B cell (primary cell): ENCODE data around the gene FHIT. TPM values are rescaled to one million over a fixed set of nuclear protein-coding genes. Genes with fewer than 3 reads are reported as not detected.

ENCODE experiments used
- ATAC-seq: fragments of 200-7000 bp; cut with Tn5 transposase; one replicate; pipeline ENCODE4 v1.10.0; 2021; ENCODE audit warnings: low read depth, mild to moderate bottlenecking, moderate number of reproducible peaks, moderate library complexity
- CTCF ChIA-PET: fragments of 350-600 bp; sonication (Branson Sonifier 250); formaldehyde crosslinking; loops from one replicate; lab custom pipeline; 2021; ENCODE audit warnings: antibody characterized with exemption, inconsistent platforms; lab: Charles Lee
- POLR2A ChIA-PET: fragments of 350-600 bp; sonication (Branson Sonifier 250); formaldehyde crosslinking; loops from one replicate; lab custom pipeline; 2021; ENCODE audit warnings: antibody characterized with exemption; lab: Charles Lee
- DNase-seq: peaks from one replicate; pipeline ENCODE4 v3.0.0; 2013
- H2AFZ ChIP-seq: 2 replicates; pipeline ENCODE4 v1.6.1; 2012; ENCODE audit warnings: mild to moderate bottlenecking, low read depth, low read length; ENCODE audit not compliant: insufficient read depth, poor library complexity, severe bottlenecking
- H3K27ac ChIP-seq, 2 donors: 1 replicate in 1 of 2; 2 replicates in 1 of 2; pipeline ENCODE4 v1.5.1; 2012 to 2013; ENCODE audit warnings: low read length in 2 of 2, mild to moderate bottlenecking in 2 of 2, moderate library complexity in 1 of 2
- H3K27me3 ChIP-seq, 4 experiments: fragments of 200-600 bp in 1 of 4; sonication (generic) in 1 of 4; replicated peaks in 1 of 4; 1 replicate in 2 of 4; 2 replicates in 2 of 4; pipeline versions ENCODE4 v1.6.1 to v1.7.0; 2013 to 2016; ENCODE audit warnings: low read length in 3 of 4, mild to moderate bottlenecking in 2 of 4, mixed read lengths in 1 of 4, moderate library complexity in 1 of 4; ENCODE audit not compliant: insufficient read depth in 4 of 4, control insufficient read depth in 3 of 4; ENCODE audit errors: control extremely low read depth in 1 of 4
- H3K36me3 ChIP-seq, 2 experiments: replicated peaks in 1 of 2; 1 replicate in 1 of 2; 2 replicates in 1 of 2; pipeline versions ENCODE4 v1.6.1 to v1.7.1; 2013; ENCODE audit warnings: low read length in 1 of 2; ENCODE audit not compliant: insufficient read depth in 2 of 2, control insufficient read depth in 1 of 2; ENCODE audit errors: control extremely low read depth in 1 of 2, extremely low read depth in 1 of 2
- H3K4me1 ChIP-seq, 2 donors: fragments of 200-600 bp in 1 of 2; sonication (generic) in 1 of 2; 1 replicate in 1 of 2; 2 replicates in 1 of 2; pipeline versions ENCODE4 v1.5.1 to v1.6.1; 2013 to 2017; ENCODE audit warnings: low read length in 2 of 2; ENCODE audit not compliant: control insufficient read depth in 2 of 2, insufficient read depth in 2 of 2
- H3K4me2 ChIP-seq: replicated peaks from 2 replicates; pipeline ENCODE3; 2012; ENCODE audit warnings: mild to moderate bottlenecking, low read depth, low read length; ENCODE audit not compliant: poor library complexity, severe bottlenecking
- H3K4me3 ChIP-seq, 5 experiments: fragments of 200-600 bp in 1 of 5; sonication (generic) in 1 of 5; 1 replicate in 3 of 5; 2 replicates in 2 of 5; pipeline versions ENCODE4 v1.5.1 to v1.7.0; 2011 to 2016; ENCODE audit warnings: low read length in 4 of 5, mild to moderate bottlenecking in 4 of 5, low read depth in 2 of 5, control low read depth in 1 of 5, moderate library complexity in 1 of 5; ENCODE audit not compliant: insufficient read depth in 1 of 5; ENCODE audit errors: control extremely low read depth in 1 of 5, extremely low read depth in 1 of 5
- H3K79me2 ChIP-seq: fragments of 200-600 bp; sonication (generic); one replicate; pipeline ENCODE4 v1.6.0; 2016; ENCODE audit warnings: low read length; ENCODE audit not compliant: control insufficient read depth, insufficient read depth
- H3K9ac ChIP-seq: fragments of 200-600 bp; sonication (generic); 2 replicates; pipeline ENCODE4 v1.6.1; 2017; ENCODE audit warnings: mild to moderate bottlenecking, low read length, moderate library complexity
- H3K9me3 ChIP-seq, 3 donors: one replicate each; pipeline versions ENCODE4 v1.6.1 to v1.7.1; 2013; ENCODE audit warnings: low read length in 2 of 3; ENCODE audit not compliant: control insufficient read depth in 2 of 3, insufficient read depth in 1 of 3; ENCODE audit errors: control extremely low read depth in 1 of 3
- H4K20me1 ChIP-seq: 2 replicates; pipeline ENCODE4 v1.6.0; 2012; ENCODE audit warnings: mild to moderate bottlenecking, low read length; ENCODE audit not compliant: insufficient read depth, control insufficient read depth, poor library complexity, severe bottlenecking
- H3K27ac Mint-ChIP-seq: one replicate; pipeline ENCODE4 v1.8.0; 2021; ENCODE audit warnings: mixed read lengths
- H3K27me3 Mint-ChIP-seq: one replicate; pipeline ENCODE4 v1.8.0; 2021; ENCODE audit warnings: mixed read lengths
- H3K4me1 Mint-ChIP-seq: one replicate; pipeline ENCODE4 v1.8.0; 2021; ENCODE audit warnings: mixed read lengths
- H3K4me3 Mint-ChIP-seq: one replicate; pipeline ENCODE4 v1.8.0; 2021; ENCODE audit warnings: mixed read lengths
- H3K9me3 Mint-ChIP-seq: one replicate; pipeline ENCODE4 v1.8.0; 2022; ENCODE audit warnings: mixed read lengths; ENCODE audit not compliant: insufficient read depth
- EZH2 ChIP-seq: IDR thresholded peaks from 2 replicates; pipeline ENCODE4 v1.6.1; 2012; ENCODE audit warnings: borderline replicate concordance, low read depth, mild to moderate bottlenecking, moderate library complexity, low read length; ENCODE audit not compliant: insufficient read depth, poor library complexity, severe bottlenecking
- WGBS: methylation state at CpG from one replicate; pipeline ENCODE4 v1.1.5; 2013; ENCODE audit warnings: missing lambda C conversion rate; ENCODE audit not compliant: insufficient coverage; 5-methylcytosine and 5-hydroxymethylcytosine counted together
- intact Hi-C: fragments of 100-400 bp; cut with micrococcal nuclease; formaldehyde crosslinking; loops from one replicate; pipeline ENCODE4 v1.10.0; 2022
- polyA plus RNA-seq: library from polyadenylated mRNA; depleted of rRNA; stranded (reverse); fragments of >200 nt; gene quantifications from 2 replicates; pipeline ENCODE4 v1.2.3, GENCODE V29; 2012
- total RNA-seq, 2 donors: library from RNA; stranded (reverse); fragments of 120-200 nt in 1 of 2; gene quantifications; 1 replicate in 1 of 2; 2 replicates in 1 of 2; pipeline versions ENCODE4 v1.2.3 to v1.2.4, GENCODE V29; 2013 to 2022
- TF ChIP-seq, protein P1 (sequence below): fragments of 200-600 bp; IDR thresholded peaks from one replicate; pipeline ENCODE4 v1.8.0; 2022; ENCODE audit warnings: antibody characterized with exemption, mild to moderate bottlenecking

Gene FHIT
- total and polyA plus RNA-seq, 2 donors (not counting 1 experiment from before 2014, with no cell fraction given) = 1.7 to 7.8 TPM

DNA sequence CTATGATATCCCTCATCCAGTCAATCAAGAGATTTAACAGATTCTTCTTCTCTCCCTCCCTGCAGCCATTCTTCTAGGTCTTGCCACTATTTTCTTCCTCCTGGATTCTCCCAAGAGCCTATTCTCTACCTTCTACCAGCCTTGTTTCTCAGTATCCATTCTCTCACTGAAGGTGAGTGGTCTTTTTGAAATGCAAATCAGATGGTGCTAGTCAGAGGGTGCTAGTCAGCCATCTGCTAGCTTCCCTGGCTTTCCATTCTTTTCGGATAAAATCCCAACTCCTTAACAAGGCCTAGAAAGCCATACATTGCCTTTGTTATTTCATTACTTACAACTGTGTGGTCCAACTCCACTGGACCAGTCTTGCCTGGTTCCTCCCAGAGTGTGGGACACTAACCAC, 1467.1 kb downstream of the FHIT start:
- intact Hi-C loops = no loop called here
- Histone ChIP-seq H3K27me3 (no peaks in the 10 kb centered on the region), H3K4me2 (no peak overlapping the region), H3K27ac (no peak overlapping the region), H3K9me3 (no peaks in the 10 kb centered on the region), H3K36me3 (no peaks in the 10 kb centered on the region), H2AFZ (no peak overlapping the region), H3K9ac (no peak overlapping the region), H4K20me1 (no peaks in the 10 kb centered on the region), H3K4me3 (no peak overlapping the region), H3K79me2 (no peaks in the 10 kb centered on the region), H3K4me1 (peaks cover 8 to 10% of the 10 kb centered on the region in 2 donors)
- no CpG with 5 or more reads among the region's 1 CpG for WGBS
- ATAC-seq (no peak), DNase-seq (no peak)
- CTCF ChIA-PET = no interaction called here
- Mint-ChIP-seq H3K9me3 (no peaks in the 10 kb centered on the region), H3K27ac (no peak overlapping the region), H3K4me1 (peaks cover 12% of the 10 kb centered on the region), H3K4me3 (no peak overlapping the region), H3K27me3 (no peaks in the 10 kb centered on the region)
- TF ChIP-seq EZH2 = no peak
- TF ChIP-seq, protein P1, sequence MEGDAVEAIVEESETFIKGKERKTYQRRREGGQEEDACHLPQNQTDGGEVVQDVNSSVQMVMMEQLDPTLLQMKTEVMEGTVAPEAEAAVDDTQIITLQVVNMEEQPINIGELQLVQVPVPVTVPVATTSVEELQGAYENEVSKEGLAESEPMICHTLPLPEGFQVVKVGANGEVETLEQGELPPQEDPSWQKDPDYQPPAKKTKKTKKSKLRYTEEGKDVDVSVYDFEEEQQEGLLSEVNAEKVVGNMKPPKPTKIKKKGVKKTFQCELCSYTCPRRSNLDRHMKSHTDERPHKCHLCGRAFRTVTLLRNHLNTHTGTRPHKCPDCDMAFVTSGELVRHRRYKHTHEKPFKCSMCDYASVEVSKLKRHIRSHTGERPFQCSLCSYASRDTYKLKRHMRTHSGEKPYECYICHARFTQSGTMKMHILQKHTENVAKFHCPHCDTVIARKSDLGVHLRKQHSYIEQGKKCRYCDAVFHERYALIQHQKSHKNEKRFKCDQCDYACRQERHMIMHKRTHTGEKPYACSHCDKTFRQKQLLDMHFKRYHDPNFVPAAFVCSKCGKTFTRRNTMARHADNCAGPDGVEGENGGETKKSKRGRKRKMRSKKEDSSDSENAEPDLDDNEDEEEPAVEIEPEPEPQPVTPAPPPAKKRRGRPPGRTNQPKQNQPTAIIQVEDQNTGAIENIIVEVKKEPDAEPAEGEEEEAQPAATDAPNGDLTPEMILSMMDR = no peak
- POLR2A ChIA-PET = no interaction called here

DNA sequence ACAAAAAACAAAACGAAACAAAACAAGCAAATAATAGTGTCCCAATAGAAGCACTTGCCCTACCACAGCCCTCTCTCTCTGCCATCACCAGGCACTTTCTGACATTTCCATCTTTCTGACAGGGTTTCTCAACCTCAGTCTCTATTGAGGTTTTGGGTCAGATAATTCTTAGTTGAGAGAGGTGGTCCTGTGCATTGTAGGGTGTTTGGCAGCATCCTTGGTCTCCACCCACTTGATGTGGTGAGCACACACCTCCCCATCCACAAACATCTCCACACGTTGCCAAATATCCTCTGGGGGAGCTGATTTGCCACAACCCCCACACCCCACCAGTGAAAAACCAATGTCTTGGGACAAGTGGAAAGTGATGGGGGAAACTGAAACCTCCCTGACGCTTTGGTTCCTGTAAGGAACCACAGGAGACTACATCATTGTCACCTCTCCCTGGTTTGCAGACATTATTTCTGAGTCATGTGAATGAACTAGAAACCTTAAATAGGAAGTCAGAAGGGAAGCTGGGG, 1467.7 kb downstream of the FHIT start:
- H2AFZ ChIP-seq = no peak overlapping the region
- ChIA-PET CTCF (no interaction called here), POLR2A (no interaction called here)
- WGBS = 100% methylated on average over 1 of the region's 3 CpGs
- H3K4me1 ChIP-seq = peaks cover 8 to 10% of the 10 kb centered on the region in 2 donors
- no peak overlapping the region for H3K4me3 ChIP-seq
- Mint-ChIP-seq H3K4me1 (peaks cover 12% of the 10 kb centered on the region), H3K4me3 (no peak overlapping the region), H3K9me3 (no peaks in the 10 kb centered on the region), H3K27me3 (no peaks in the 10 kb centered on the region), H3K27ac (no peak overlapping the region)
- no peaks in the 10 kb centered on the region for H3K36me3 ChIP-seq
- no peak overlapping the region for H3K27ac ChIP-seq
- H3K9me3 ChIP-seq = no peaks in the 10 kb centered on the region
- no peaks in the 10 kb centered on the region for H4K20me1 ChIP-seq
- intact Hi-C loops = no loop called here
- no peaks in the 10 kb centered on the region for H3K79me2 ChIP-seq
- TF ChIP-seq, protein P1 = no peak
- TF ChIP-seq EZH2 = no peak
- no peak for DNase-seq
- no peak overlapping the region for H3K9ac ChIP-seq
- H3K27me3 ChIP-seq = no peaks in the 10 kb centered on the region
- no peak for ATAC-seq
- H3K4me2 ChIP-seq = no peak overlapping the region
